Measurements from ENCODE around the gene HIF3A. TPM values are rescaled to one million over a fixed set of nuclear protein-coding genes. Genes with fewer than 3 reads are reported as not detected.

HIF3A gene
- total RNA-seq, 4 donors from 2014 or later = 18.4 to 262 (median 91.2) TPM

DNA sequence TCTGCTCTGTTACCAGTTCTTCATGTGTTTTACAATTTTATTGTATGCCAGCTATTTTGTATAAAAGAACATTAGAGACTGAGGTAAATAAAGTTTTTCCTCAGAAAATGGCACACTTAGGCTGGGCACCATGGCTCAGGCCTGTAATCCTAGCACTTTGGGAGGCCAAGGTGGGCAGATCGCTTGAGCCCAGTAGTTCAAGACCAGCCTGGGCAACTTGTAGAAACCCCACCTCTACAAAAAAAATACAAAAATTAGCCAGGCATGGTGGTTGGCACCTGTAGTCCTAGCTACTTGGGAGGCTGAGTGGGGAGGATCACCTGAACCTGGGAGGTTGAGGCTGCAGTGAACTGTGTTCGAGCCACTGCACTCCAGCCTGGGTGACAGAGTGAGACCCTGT is 84.5 kb downstream of the HIF3A start:
- TF ChIP-seq, protein P1, sequence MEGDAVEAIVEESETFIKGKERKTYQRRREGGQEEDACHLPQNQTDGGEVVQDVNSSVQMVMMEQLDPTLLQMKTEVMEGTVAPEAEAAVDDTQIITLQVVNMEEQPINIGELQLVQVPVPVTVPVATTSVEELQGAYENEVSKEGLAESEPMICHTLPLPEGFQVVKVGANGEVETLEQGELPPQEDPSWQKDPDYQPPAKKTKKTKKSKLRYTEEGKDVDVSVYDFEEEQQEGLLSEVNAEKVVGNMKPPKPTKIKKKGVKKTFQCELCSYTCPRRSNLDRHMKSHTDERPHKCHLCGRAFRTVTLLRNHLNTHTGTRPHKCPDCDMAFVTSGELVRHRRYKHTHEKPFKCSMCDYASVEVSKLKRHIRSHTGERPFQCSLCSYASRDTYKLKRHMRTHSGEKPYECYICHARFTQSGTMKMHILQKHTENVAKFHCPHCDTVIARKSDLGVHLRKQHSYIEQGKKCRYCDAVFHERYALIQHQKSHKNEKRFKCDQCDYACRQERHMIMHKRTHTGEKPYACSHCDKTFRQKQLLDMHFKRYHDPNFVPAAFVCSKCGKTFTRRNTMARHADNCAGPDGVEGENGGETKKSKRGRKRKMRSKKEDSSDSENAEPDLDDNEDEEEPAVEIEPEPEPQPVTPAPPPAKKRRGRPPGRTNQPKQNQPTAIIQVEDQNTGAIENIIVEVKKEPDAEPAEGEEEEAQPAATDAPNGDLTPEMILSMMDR (IDR thresholded peaks at IDR 0.05) = no peak
- no peak for TF ChIP-seq POLR2A (IDR thresholded peaks at IDR 0.05)
- H3K9me3 ChIP-seq = no peaks in the 10 kb centered on the region
- peaks cover 0 to 85% (median 0%) of the 10 kb centered on the region in 3 donors for H3K36me3 ChIP-seq
- H3K27me3 ChIP-seq = no peaks in the 10 kb centered on the region
- DNase-seq = no peak
- H3K4me3 ChIP-seq = no peak overlapping the region
- no peaks in the 10 kb centered on the region for H3K4me1 ChIP-seq
- no peak overlapping the region for H3K27ac ChIP-seq

DNA sequence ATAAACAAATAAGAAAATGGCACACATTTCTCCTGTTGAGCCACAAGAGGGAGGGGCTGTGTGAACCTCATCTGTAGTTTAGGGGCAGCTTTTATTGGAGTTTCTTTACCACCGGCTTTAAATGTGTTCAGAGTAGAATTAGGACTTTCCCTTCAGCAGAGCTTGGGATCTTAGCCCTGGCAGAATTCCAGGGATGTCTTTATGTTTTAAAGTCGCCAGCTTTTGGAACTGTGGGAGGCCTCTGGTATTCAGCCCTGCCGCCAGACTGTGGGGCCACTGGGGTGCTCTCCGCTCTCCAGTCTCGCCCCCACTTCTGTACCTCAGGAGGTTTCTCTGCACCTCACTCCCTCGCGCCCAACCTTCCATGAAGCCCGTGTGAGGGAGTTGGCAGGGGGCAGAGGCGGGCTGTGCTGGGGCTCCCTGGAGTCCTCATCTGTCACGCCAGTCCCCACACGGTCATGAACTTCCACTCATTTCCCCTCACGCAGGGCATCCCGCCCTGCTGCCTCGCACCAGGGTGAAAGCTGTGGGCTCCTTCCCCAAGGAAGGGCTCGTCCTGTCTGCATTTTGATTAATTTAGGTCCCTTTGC is 85.0 kb downstream of the HIF3A start:
- TF ChIP-seq POLR2A (IDR thresholded peaks at IDR 0.05) = no peak
- TF ChIP-seq, protein P1 (IDR thresholded peaks at IDR 0.05) = no peak
- H3K27me3 ChIP-seq = no peaks in the 10 kb centered on the region
- peaks cover 0 to 85% (median 0%) of the 10 kb centered on the region in 3 donors for H3K36me3 ChIP-seq
- H3K9me3 ChIP-seq = no peaks in the 10 kb centered on the region
- H3K27ac ChIP-seq = no peak overlapping the region
- no peaks in the 10 kb centered on the region for H3K4me1 ChIP-seq
- no peak for DNase-seq
- H3K4me3 ChIP-seq = no peak overlapping the region

DNA sequence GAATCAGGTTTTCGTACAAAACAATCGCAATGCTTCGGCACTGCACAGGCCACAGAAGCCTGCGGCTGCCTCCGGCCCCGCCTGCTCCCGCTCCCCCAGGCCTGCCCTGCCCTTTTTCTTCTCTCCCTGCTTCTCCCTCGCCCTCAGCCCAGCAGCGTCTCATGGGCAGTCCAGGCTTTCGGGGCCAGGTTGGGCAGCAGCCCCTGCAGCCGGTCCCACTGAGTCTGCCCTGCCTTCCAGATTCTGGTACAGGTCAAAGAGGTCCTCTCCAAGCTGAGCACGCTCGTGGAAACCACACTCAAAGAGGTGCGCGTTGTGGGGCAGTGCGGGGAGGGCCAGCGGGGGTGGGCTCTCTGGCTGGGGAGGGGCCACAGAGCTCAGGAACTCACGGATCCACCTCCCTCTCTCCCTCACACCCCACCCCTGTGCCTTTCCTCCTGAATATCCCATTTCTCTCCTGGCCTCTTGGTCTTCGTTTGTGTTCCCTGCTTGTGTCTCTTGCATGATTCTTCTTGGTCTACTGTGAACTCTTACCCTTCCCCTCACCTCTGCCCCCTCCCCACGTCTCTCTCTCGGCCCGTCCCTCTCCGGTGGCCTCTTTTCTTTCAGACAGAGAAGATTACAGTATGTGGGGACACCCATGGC is 86.5 kb downstream of the HIF3A start:
- Histone ChIP-seq H3K27ac (no peak overlapping the region), H3K4me3 (no peak overlapping the region), H3K36me3 (peaks cover 0 to 92% (median 0%) of the 10 kb centered on the region in 3 donors), H3K9me3 (no peaks in the 10 kb centered on the region), H3K4me1 (no peaks in the 10 kb centered on the region), H3K27me3 (no peaks in the 10 kb centered on the region)
- TF ChIP-seq POLR2A (IDR thresholded peaks at IDR 0.05) = no peak
- TF ChIP-seq, protein P1 (IDR thresholded peaks at IDR 0.05) = no peak
- DNase-seq = peak in 1 of 3 donors; percentile 19

DNA sequence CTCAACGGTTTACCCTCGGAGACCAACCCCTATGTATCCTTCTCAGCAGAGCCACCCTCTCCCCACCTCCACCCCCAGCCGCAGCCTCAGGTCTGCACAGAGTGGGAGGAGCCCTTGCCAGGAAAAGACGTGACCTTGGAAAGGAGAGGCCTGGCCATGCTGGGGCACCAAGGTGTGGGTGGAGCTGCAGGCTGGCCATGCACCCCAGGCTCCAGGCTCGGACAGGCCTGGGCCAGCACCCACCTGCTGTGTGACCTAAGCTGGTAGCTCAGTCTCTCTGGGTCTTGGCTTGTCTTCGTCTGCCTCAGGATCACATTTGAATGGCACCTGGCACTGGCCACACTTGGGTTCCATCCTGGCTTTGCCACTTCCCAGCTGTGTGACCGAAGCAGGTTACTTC is 87.0 kb downstream of the HIF3A start:
- H3K9me3 ChIP-seq = no peaks in the 10 kb centered on the region
- H3K4me3 ChIP-seq = no peak overlapping the region
- H3K27me3 ChIP-seq = no peaks in the 10 kb centered on the region
- H3K36me3 ChIP-seq = peaks cover 0 to 96% (median 0%) of the 10 kb centered on the region in 3 donors
- H3K27ac ChIP-seq = no peak overlapping the region
- peak in 1 of 3 donors; percentile 19 for DNase-seq
- TF ChIP-seq POLR2A (IDR thresholded peaks at IDR 0.05) = no peak
- TF ChIP-seq, protein P1 (IDR thresholded peaks at IDR 0.05) = no peak
- H3K4me1 ChIP-seq = no peaks in the 10 kb centered on the region

DNA sequence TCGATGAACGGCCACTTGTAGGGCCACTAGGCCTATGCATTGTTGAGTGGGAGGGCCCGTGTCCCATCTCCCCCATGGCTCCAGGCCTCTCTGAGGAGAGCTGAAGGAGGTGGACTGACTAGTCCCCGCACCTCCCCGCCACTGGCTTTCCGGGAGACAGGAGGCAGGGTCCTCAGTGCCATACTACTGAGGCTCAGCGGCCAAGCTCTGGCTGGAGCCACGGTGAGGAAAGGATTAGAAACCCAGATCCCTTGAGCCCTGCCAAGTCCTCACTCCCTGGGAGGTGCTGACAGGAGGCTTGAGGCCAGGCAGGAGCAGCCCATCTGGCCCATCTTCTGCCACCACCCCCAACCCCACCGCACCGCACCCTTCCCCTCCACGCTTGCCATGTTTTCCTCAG is 87.6 kb downstream of the HIF3A start:
- H3K9me3 ChIP-seq = no peaks in the 10 kb centered on the region
- DNase-seq = peak in 1 of 3 donors; percentile 34
- no peaks in the 10 kb centered on the region for H3K4me1 ChIP-seq
- TF ChIP-seq, protein P1 (IDR thresholded peaks at IDR 0.05) = no peak
- TF ChIP-seq POLR2A (IDR thresholded peaks at IDR 0.05) = no peak
- no peaks in the 10 kb centered on the region for H3K27me3 ChIP-seq
- peaks cover 0 to 96% (median 0%) of the 10 kb centered on the region in 3 donors for H3K36me3 ChIP-seq
- no peak overlapping the region for H3K27ac ChIP-seq
- no peak overlapping the region for H3K4me3 ChIP-seq
